Glomerular endothelial cell (primary cell): ENCODE results near the gene KIAA1217. TPM values are rescaled to one million over a fixed set of nuclear protein-coding genes. Genes with fewer than 3 reads are reported as not detected.

Source experiments
- DNase-seq: peaks from one replicate; pipeline ENCODE4 v3.0.0-alpha.2; 2011; ENCODE audit warnings: low read depth, low spot score; ENCODE audit errors: extremely low read depth
- total RNA-seq: library from RNA; depleted of rRNA; stranded (reverse); fragments of >200 nt; gene quantifications from 2 replicates; pipeline ENCODE4 v1.2.3, GENCODE V29; 2015

KIAA1217 gene
- total RNA-seq, 1 donor from 2014 or later = 63.1 TPM

DNA sequence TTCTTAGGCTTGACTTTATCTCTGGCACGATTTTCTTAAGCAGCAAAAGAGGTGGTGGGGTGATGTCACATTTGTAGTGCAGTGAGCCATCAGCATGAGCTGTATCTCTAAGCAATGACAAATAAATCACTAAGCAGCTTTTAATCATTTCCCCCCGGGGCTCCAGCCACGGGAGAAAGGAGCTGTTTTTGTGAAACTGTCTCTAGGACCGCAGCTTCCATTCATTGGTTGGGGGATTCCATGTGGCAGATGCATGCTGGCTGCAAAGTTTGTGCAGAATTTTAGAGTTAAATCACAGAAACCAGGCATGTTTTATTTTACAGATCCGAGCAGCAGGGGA is 464 bp downstream of the KIAA1217 start:
- no peak for DNase-seq

GRCh38 chr10:24209946-24210491 is 1.1 kb downstream of the KIAA1217 start:
- DNase-seq = no peak

- no peak for DNase-seq
Measured at GRCh38 chr10:24210501-24210900, 1.6 kb downstream of the KIAA1217 start.

DNA sequence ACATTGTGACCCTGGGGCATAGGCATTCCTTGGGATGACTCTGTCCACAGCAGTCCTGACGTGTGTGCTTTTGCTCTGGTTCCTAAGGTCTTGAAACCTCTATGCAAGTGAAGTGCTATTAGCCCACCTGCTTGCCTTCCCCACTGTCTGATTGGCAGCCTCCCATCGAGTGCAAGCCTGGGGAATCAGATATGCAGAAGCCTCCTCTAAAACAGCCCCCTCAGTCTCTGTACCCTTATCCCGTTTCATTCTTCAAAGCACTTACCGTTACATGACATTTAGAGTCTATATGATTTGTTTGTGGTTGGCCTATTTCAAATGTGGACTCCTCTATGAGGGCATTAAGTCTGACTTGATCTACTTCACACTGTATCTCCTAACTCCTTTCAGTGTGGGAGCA is 4.3 kb downstream of the KIAA1217 start:
- DNase-seq = no peak

- DNase-seq = no peak
Measured at GRCh38 chr10:24213881-24214280, 4.9 kb downstream of the KIAA1217 start.

- no peak for DNase-seq
Measured at GRCh38 chr10:24214762-24215161, 5.8 kb downstream of the KIAA1217 start.

GRCh38 chr10:24215196-24215595 is 6.3 kb downstream of the KIAA1217 start:
- DNase-seq = no peak

DNA sequence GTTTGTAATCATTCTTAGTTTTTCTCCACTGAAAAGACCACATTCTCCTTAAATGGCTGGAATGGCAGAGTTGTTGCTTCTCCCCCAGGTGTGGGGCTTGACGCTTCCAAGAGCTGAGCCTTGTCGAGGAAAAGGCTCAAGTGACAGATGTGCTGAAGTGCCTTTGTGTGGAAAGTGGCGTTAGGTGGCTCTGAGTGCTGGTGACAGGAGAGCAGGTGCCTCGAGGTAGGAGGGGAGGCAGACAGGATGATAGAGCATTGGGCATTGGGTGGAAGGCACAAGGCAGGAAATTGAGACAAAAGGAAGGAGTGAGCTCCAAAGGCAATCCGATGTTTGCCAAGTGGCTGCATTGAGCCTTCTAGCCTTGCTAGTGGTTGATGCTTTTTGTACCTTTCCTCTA is 6.7 kb downstream of the KIAA1217 start:
- no peak for DNase-seq

- no peak for DNase-seq
Measured at GRCh38 chr10:24219963-24220362, 11.0 kb downstream of the KIAA1217 start.

GRCh38 chr10:24223341-24223740 is 14.4 kb downstream of the KIAA1217 start:
- DNase-seq = no peak

DNA sequence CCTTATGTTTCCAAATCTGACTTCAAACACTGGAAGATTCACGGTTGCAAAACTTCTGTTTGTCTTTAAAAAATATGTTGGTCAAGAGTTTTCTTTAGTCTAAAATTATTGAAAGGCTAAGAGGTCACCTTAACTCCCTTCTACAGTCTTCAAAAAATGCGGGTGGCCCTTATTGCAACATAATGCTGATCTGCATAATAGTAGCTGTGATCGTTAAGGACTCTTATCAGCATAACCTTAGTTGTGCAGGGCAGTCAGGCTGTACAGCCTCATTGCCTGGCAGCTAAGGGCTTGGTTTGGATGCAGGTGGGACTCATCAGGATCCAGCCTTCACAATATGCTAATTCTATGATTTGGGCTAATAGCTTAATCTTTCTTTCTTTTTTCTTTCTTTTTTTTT is 15.0 kb downstream of the KIAA1217 start:
- DNase-seq = no peak

GRCh38 chr10:24228642-24229041 is 19.7 kb downstream of the KIAA1217 start:
- DNase-seq = no peak

DNA sequence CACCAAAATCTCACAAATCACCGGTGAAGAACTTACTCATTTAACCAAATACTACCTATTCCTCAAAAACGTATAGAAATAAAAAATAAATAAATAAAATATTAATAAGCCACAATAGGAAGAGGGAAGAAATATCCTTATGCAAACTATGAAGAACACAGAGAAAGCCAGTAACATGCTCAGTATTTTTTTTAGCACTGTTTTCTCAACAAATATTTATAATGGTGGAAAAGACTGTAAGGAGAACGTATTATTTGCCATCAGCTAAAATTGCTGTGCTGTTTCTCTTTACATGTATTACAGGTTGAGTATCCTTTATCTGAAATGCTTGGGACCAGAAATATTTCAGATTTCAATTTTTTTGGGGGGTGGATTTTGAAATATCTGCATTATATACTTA is 21.0 kb downstream of the KIAA1217 start:
- no peak for DNase-seq

GRCh38 chr10:24231200-24231599 is 22.3 kb downstream of the KIAA1217 start:
- DNase-seq = no peak

GRCh38 chr10:24234784-24235183 is 25.8 kb downstream of the KIAA1217 start:
- no peak for DNase-seq

DNA sequence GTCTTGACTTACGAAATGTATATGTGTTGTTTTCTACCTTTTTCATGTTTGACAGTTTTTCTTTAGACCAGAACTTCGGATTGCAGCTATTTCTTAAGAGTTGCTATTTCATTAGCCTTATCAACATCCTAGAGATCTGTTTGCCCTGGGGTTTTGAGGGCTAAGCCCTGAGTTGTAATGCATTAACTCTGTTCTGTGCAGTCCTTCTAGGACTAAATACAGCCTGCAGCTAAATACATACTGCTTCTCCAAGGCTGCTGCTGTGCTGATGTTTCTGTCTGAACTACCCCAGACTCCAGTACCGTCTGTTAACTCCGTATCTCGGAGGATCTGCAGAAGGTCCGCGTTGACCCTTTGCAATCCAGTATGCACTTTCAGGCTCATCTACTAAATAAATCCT is 26.5 kb downstream of the KIAA1217 start:
- DNase-seq = no peak

- DNase-seq = no peak
Measured at GRCh38 chr10:24237801-24238395, 29.0 kb downstream of the KIAA1217 start.

GRCh38 chr10:24238519-24239247 is 29.7 kb downstream of the KIAA1217 start:
- DNase-seq = no peak

- DNase-seq = no peak
Measured at GRCh38 chr10:24239289-24240040, 30.5 kb downstream of the KIAA1217 start.

GRCh38 chr10:24240041-24240751 is 31.3 kb downstream of the KIAA1217 start:
- no peak for DNase-seq

DNA sequence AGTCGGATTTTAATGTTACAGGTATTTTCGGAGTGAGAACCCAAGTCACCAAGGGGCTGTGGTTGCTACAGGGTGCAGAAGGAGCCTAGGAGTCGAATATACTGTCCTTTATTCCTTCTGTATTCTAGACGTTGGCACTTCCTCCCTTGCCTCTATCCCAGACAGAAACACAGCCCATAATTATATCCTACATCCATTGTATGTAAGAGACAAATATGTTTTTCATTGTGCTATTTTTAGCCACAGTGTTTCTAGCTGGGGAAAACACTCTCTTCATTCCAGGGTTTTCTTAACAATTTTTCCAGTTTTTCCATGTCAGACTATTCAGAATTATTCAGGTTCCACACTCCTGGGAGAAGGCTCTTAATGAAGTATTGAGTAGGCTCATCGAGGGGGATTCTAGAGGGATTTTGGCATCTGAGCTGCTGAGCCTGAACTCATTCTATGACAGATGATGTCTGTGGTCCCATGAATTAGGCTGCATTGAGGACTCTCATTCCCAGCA is 32.6 kb downstream of the KIAA1217 start:
- no peak for DNase-seq
